H1 (cell line): ENCODE results near the gene UNC5B. TPM values are rescaled to one million over a fixed set of nuclear protein-coding genes. Genes with fewer than 3 reads are reported as not detected.

ENCODE experiments used
- CTCF ChIA-PET: fragments of 300-600 bp; sonication (Branson Sonifier 250); formaldehyde crosslinking; loops from one replicate; lab custom pipeline; 2021; ENCODE audit not compliant: partially characterized antibody; lab: Charles Lee
- POLR2A ChIA-PET: fragments of 300-600 bp; sonication (Branson Sonifier 250); formaldehyde crosslinking; loops from one replicate; lab custom pipeline; 2021; ENCODE audit warnings: inconsistent platforms; ENCODE audit not compliant: partially characterized antibody; lab: Charles Lee
- DNase-seq, 2 experiments: peaks; one replicate each; pipeline versions ENCODE4 v3.0.0 to v3.0.0-alpha.2; 2010 to 2022; ENCODE audit warnings: low spot score in 2 of 2, low read depth in 1 of 2, mixed read lengths in 1 of 2
- FAIRE-seq: peaks from 2 replicates; lab custom pipeline; 2011; peaks lifted over from hg19 to GRCh38; lab: Jason Lieb, UNC
- H2AFZ ChIP-seq: 2 replicates; pipeline ENCODE4 v1.8.1; 2012; ENCODE audit warnings: low read length, inconsistent platforms
- H2AK5ac ChIP-seq: 2 replicates; pipeline ENCODE4 v1.6.1; 2013; ENCODE audit warnings: low read depth, low read length
- H2BK120ac ChIP-seq: replicated peaks from 2 replicates; pipeline ENCODE3; 2013; ENCODE audit warnings: low read depth, low read length, inconsistent platforms
- H2BK12ac ChIP-seq: 2 replicates; pipeline ENCODE4 v1.6.1; 2013; ENCODE audit warnings: low read depth, low read length
- H2BK15ac ChIP-seq: 2 replicates; pipeline ENCODE4 v1.6.1; 2013; ENCODE audit warnings: low read length
- H2BK20ac ChIP-seq: 2 replicates; pipeline ENCODE4 v1.6.1; 2013; ENCODE audit warnings: low read length
- H2BK5ac ChIP-seq: 2 replicates; pipeline ENCODE4 v1.6.1; 2013; ENCODE audit warnings: low read depth, low read length
- H3K14ac ChIP-seq: 2 replicates; pipeline ENCODE4 v1.6.1; 2013; ENCODE audit warnings: inconsistent platforms; ENCODE audit not compliant: insufficient read length
- H3K18ac ChIP-seq: 2 replicates; pipeline ENCODE4 v1.6.1; 2013; ENCODE audit warnings: low read length; ENCODE audit errors: extremely low read depth
- H3K23ac ChIP-seq: 2 replicates; pipeline ENCODE4 v1.6.1; 2013; ENCODE audit warnings: inconsistent platforms; ENCODE audit not compliant: insufficient read length
- H3K23me2 ChIP-seq: 2 replicates; pipeline ENCODE4 v1.6.1; 2013; ENCODE audit warnings: low read depth, low read length
- H3K27ac ChIP-seq: 2 replicates; pipeline ENCODE4 v1.6.1; 2011; ENCODE audit warnings: low read depth, low read length, inconsistent platforms
- H3K27me3 ChIP-seq, 4 experiments: replicated peaks in 1 of 4; 1 replicate in 1 of 4; 2 replicates in 3 of 4; pipeline versions ENCODE4 v1.6.1 to v1.8.1; 2011 to 2013; ENCODE audit warnings: low read length in 3 of 4, mild to moderate bottlenecking in 3 of 4, inconsistent platforms in 2 of 4, mixed read lengths in 2 of 4, moderate library complexity in 1 of 4; ENCODE audit not compliant: control insufficient read depth in 3 of 4, insufficient read depth in 3 of 4; ENCODE audit errors: extremely low read depth in 1 of 4
- H3K36me3 ChIP-seq, 4 experiments: 2 replicates each; pipeline versions ENCODE4 v1.6.1 to v1.8.1; 2011 to 2013; ENCODE audit warnings: mild to moderate bottlenecking in 4 of 4, low read length in 3 of 4, moderate library complexity in 2 of 4, control low read depth in 1 of 4, inconsistent platforms in 1 of 4; ENCODE audit not compliant: insufficient read depth in 4 of 4, control insufficient read depth in 2 of 4
- H3K4ac ChIP-seq: replicated peaks from 2 replicates; pipeline ENCODE3; 2013; ENCODE audit warnings: low read length, low read depth, mixed read lengths, inconsistent platforms; ENCODE audit not compliant: insufficient read length
- H3K4me1 ChIP-seq, 4 experiments: replicated peaks in 1 of 4; 1 replicate in 1 of 4; 2 replicates in 3 of 4; pipeline versions ENCODE4 v1.6.1 to v1.8.1; 2011 to 2013; ENCODE audit warnings: low read length in 3 of 4, inconsistent platforms in 2 of 4, mixed read lengths in 1 of 4; ENCODE audit not compliant: insufficient read depth in 4 of 4, control insufficient read depth in 3 of 4
- H3K4me2 ChIP-seq, 2 experiments: 2 replicates each; pipeline versions ENCODE4 v1.6.1 to v1.8.1; 2011 to 2013; ENCODE audit warnings: low read depth in 2 of 2, low read length in 2 of 2, control low read depth in 1 of 2, inconsistent platforms in 1 of 2, mild to moderate bottlenecking in 1 of 2; ENCODE audit not compliant: insufficient read depth in 1 of 2
- H3K4me3 ChIP-seq, 4 experiments: fragments of 200-600, 300-600 bp in 1 of 4; sonication (generic), shearing (Covaris generic), sonication (Bioruptor Twin) in 1 of 4; 2 replicates each; pipeline versions ENCODE4 v1.5.1 to v1.8.1; 2011 to 2016; ENCODE audit warnings: low read length in 4 of 4, low read depth in 3 of 4, control low read depth in 2 of 4, inconsistent platforms in 2 of 4, mild to moderate bottlenecking in 2 of 4, mixed read lengths in 1 of 4, moderate library complexity in 1 of 4; ENCODE audit not compliant: insufficient read depth in 2 of 4; ENCODE audit errors: extremely low read depth in 1 of 4
- H3K56ac ChIP-seq: replicated peaks from 2 replicates; pipeline ENCODE3; 2013; ENCODE audit warnings: low read depth, mild to moderate bottlenecking, mixed read lengths, low read length, inconsistent platforms; ENCODE audit not compliant: insufficient read length
- H3K79me1 ChIP-seq: 2 replicates; pipeline ENCODE4 v1.6.1; 2013; ENCODE audit warnings: low read depth, low read length, control low read depth
- H3K79me2 ChIP-seq, 2 experiments: 2 replicates each; pipeline versions ENCODE4 v1.6.1 to v1.8.1; 2012 to 2013; ENCODE audit warnings: low read length in 2 of 2, mild to moderate bottlenecking in 2 of 2, inconsistent platforms in 1 of 2; ENCODE audit not compliant: insufficient read depth in 2 of 2, control insufficient read depth in 1 of 2
- H3K9ac ChIP-seq, 4 experiments: replicated peaks in 1 of 4; 1 replicate in 1 of 4; 2 replicates in 3 of 4; pipeline versions ENCODE4 v1.6.1 to v1.8.1; 2011 to 2013; ENCODE audit warnings: low read depth in 3 of 4, low read length in 3 of 4, control low read depth in 2 of 4, mild to moderate bottlenecking in 2 of 4, moderate library complexity in 2 of 4, inconsistent platforms in 1 of 4; ENCODE audit errors: extremely low read depth in 1 of 4
- H3K9me3 ChIP-seq, 2 experiments: 2 replicates each; pipeline versions ENCODE4 v1.6.1 to v1.8.1; 2012 to 2013; ENCODE audit warnings: mild to moderate bottlenecking in 2 of 2, moderate library complexity in 2 of 2, control low read depth in 1 of 2, inconsistent platforms in 1 of 2, low read depth in 1 of 2, low read length in 1 of 2, mixed read lengths in 1 of 2; ENCODE audit not compliant: insufficient read depth in 2 of 2
- H4K20me1 ChIP-seq, 2 experiments: replicated peaks in 1 of 2; 2 replicates each; pipeline versions ENCODE3 to v1.8.1; 2011 to 2013; ENCODE audit warnings: inconsistent platforms in 2 of 2, low read length in 2 of 2, mild to moderate bottlenecking in 1 of 2; ENCODE audit not compliant: insufficient read depth in 2 of 2, control insufficient read depth in 1 of 2
- H4K5ac ChIP-seq: 2 replicates; pipeline ENCODE4 v1.6.1; 2013; ENCODE audit warnings: low read length, low read depth, mixed read lengths, inconsistent platforms; ENCODE audit not compliant: insufficient read length
- H4K8ac ChIP-seq: 2 replicates; pipeline ENCODE4 v1.8.0; 2013; ENCODE audit warnings: mild to moderate bottlenecking, moderate library complexity, low read length, inconsistent platforms; ENCODE audit not compliant: insufficient read depth; ENCODE audit errors: extremely low read depth
- H4K91ac ChIP-seq: replicated peaks from 2 replicates; pipeline ENCODE3; 2013; ENCODE audit warnings: low read length, mixed read lengths, inconsistent platforms; ENCODE audit not compliant: insufficient read length
- BACH1 ChIP-seq: IDR thresholded peaks from 2 replicates; pipeline ENCODE4 v1.6.1; 2012; ENCODE audit warnings: low read length, improper control_type of control experiment
- CBX5 ChIP-seq: fragments of 300-800, 300-1000 bp; sonication (generic); IDR thresholded peaks from 2 replicates; pipeline ENCODE4 v1.7.1; 2016; ENCODE audit warnings: antibody characterized with exemption, low read length, low read depth
- MAFK ChIP-seq: IDR thresholded peaks from 2 replicates; pipeline ENCODE4 v1.6.1; 2012; ENCODE audit warnings: low read depth, mild to moderate bottlenecking, improper control_type of control experiment, low read length
- NANOG ChIP-seq: IDR thresholded peaks from 2 replicates; pipeline ENCODE4 v1.6.1; 2011; ENCODE audit warnings: low read length, low read depth, mild to moderate bottlenecking, inconsistent platforms; ENCODE audit not compliant: insufficient read depth, poor library complexity, severe bottlenecking
- RAD21 ChIP-seq, 2 experiments: IDR thresholded peaks in 1 of 2; conservative IDR thresholded peaks in 1 of 2; 2 replicates each; pipeline ENCODE4 v1.6.1; 2011; ENCODE audit warnings: low read depth in 2 of 2, low read length in 2 of 2, improper control_type of control experiment in 1 of 2, inconsistent platforms in 1 of 2, mild to moderate bottlenecking in 1 of 2, moderate library complexity in 1 of 2
- SIN3A ChIP-seq, 2 experiments: IDR thresholded peaks in 1 of 2; conservative IDR thresholded peaks in 1 of 2; 2 replicates each; pipeline ENCODE4 v1.6.1; 2011 to 2012; ENCODE audit warnings: low read length in 2 of 2, improper control_type of control experiment in 1 of 2, low read depth in 1 of 2, mild to moderate bottlenecking in 1 of 2
- SP1 ChIP-seq: IDR thresholded peaks from 2 replicates; pipeline ENCODE4 v1.6.1; 2011; ENCODE audit warnings: low read depth, low read length
- SP2 ChIP-seq: IDR thresholded peaks from 2 replicates; pipeline ENCODE4 v1.6.1; 2012; ENCODE audit warnings: mild to moderate bottlenecking, low read length, inconsistent platforms
- TEAD4 ChIP-seq: IDR thresholded peaks from 2 replicates; pipeline ENCODE4 v1.6.1; 2012; ENCODE audit warnings: low read depth, low read length, inconsistent platforms, mixed read lengths
- YY1 ChIP-seq: IDR thresholded peaks from 2 replicates; pipeline ENCODE4 v1.6.1; 2011; ENCODE audit warnings: low read depth, mild to moderate bottlenecking, low read length
- WGBS, 2 experiments: shearing (Covaris generic) in 1 of 2; methylation state at CpG; one replicate each; pipeline versions ENCODE4 v1.1.6 to v1.1.7; 2013 to 2015; ENCODE audit warnings: low lambda C conversion rate in 2 of 2, mixed read lengths in 2 of 2, inconsistent platforms in 1 of 2, low coverage in 1 of 2, missing lambda C conversion rate in 1 of 2; ENCODE audit not compliant: insufficient replicate concordance in 2 of 2, insufficient coverage in 1 of 2, insufficient read length in 1 of 2; ENCODE audit errors: extremely low coverage in 1 of 2, missing lambda C conversion rate in 1 of 2; 5-methylcytosine and 5-hydroxymethylcytosine counted together
- polyA plus RNA-seq, 7 experiments: library from polyadenylated mRNA; depleted of rRNA in 3 of 7; stranded (reverse) in 5 of 7; unstranded in 2 of 7; fragments of >200 nt in 5 of 7; fragments of 200-250 nt in 2 of 7; gene quantifications; 1 replicate in 5 of 7; 2 replicates in 1 of 7; 4 replicates in 1 of 7; pipeline versions ENCODE4 v1.2.1 to v1.2.3, GENCODE V29; 2011 to 2013; ENCODE audit warnings: missing spikeins in 2 of 7, mixed read lengths in 2 of 7
- total RNA-seq: library from RNA; stranded (reverse); fragmentation: NEBNext Ultra II Directional; extraction: Animal tissue kit (Norgen Biotek cat#: 25700); gene quantifications from 2 replicates; pipeline ENCODE4 v1.2.1, GENCODE V29; 2021

UNC5B gene
- total and polyA plus RNA-seq, 2 of the 8 experiments (the other 6 are each of a cell fraction or from before 2014, with no cell fraction given), result 27.9 to 31.8 TPM

DNA sequence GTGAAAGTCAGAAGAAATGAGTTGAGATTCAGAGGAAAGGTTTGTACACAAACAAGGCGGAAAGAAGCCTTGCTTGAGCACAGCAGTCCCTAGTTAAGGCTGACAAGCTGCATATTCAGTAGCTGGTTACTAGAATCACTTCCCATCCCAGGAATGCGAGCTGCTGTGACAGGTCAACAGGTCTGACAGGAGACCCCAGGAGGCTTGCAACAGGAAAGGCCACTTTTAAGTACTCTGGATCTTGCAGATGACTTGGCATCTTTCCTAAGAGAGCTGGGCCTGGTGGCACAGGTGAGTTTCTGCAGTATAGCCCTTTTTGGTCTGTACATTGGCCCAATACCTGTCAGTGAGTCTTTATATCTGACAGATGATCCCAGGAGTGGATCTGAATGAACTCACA, 35.7 kb upstream of the UNC5B start:
- Histone ChIP-seq H2BK20ac (0 out of 2 replicates have a peak overlapping the region, but pooled peaks have one; percentile 23), H3K79me2 (no peaks in the 10 kb centered on the region), H2BK5ac (no peak overlapping the region), H3K23ac (no peak overlapping the region), H2BK120ac (no peak overlapping the region), H4K20me1 (no peaks in the 10 kb centered on the region), H2BK12ac (no peak overlapping the region), H3K9ac (no peak overlapping the region), H3K14ac (no peak overlapping the region), H2AFZ (no peak overlapping the region), H4K5ac (no peak overlapping the region), H3K18ac (no peak overlapping the region), H3K27me3 (no peaks in the 10 kb centered on the region; a peak in 2 of 7 replicates), H3K36me3 (no peaks in the 10 kb centered on the region), H3K9me3 (no peaks in the 10 kb centered on the region), H3K4me1 (peaks cover 0 to 10% (median 3%) of the 10 kb centered on the region in 4 experiments; a peak in 3 of 7 replicates), H3K79me1 (no peaks in the 10 kb centered on the region), H4K91ac (no peak overlapping the region), H3K4me2 (peak overlapping the region in 1 of 2 experiments; percentile 21; a peak in 1 of 4 replicates), H3K27ac (no peak overlapping the region), H3K4me3 (no peak overlapping the region), H2AK5ac (no peak overlapping the region), H4K8ac (no peak overlapping the region), H3K4ac (no peak overlapping the region), H3K23me2 (no peaks in the 10 kb centered on the region), H3K56ac (no peak overlapping the region), H2BK15ac (no peak overlapping the region)
- ChIA-PET CTCF (interaction anchor here (0.6 to 2.9 kb wide), 11 partner anchors 10 to 252 kb away, joined by 3 to 10 read pairs (median 4); no protein-coding TSS in a partner anchor), POLR2A (interaction anchor here (0.6 to 1.1 kb wide), 2 partner anchors 12 to 55 kb away, joined by 3 read pairs; no protein-coding TSS in a partner anchor)
- DNase-seq (no peak), FAIRE-seq (peak; percentile 72)
- TF ChIP-seq MAFK, result peak; percentile 57; the same call in 1 of the 2 replicates
- 0 out of 2 replicates have a peak, but pooled peaks have one; percentile 50 for TF ChIP-seq SP1
- no peak for TF ChIP-seq YY1
- no peak for TF ChIP-seq RAD21 (IDR thresholded peaks at IDR 0.05 in 1 of 2, conservative IDR thresholded peaks at IDR 0.05 in 1 of 2; ENCODE audit: low read depth in 2 of 2, low read length in 2 of 2)
- peak; percentile 54; the same call in 1 of the 2 replicates for TF ChIP-seq BACH1
- TF ChIP-seq NANOG, result peak; percentile 27
- no peak for TF ChIP-seq SP2
- TF ChIP-seq TEAD4, result peak; percentile 93
- peak; percentile 90; a peak in 3 of 4 replicates for TF ChIP-seq SIN3A (conservative IDR thresholded peaks at IDR 0.05 in 1 of 2, IDR thresholded peaks at IDR 0.05 in 1 of 2; ENCODE audit: low read depth in 1 of 2, low read length in 2 of 2)
- TF ChIP-seq CBX5, result no peak
- WGBS, 2 experiments, result 48% methylated on average over 2 of the region's 2 CpGs; no CpG with 5 or more reads in 1 of the 2 experiments
